Stimulated activated CD4-positive, alpha-beta T cell treated with anti-CD3 and anti-CD28 coated beads, Interleukin-2, amount 100 ng/mL, for 4 hours (primary cell): Measurements from ENCODE around the gene CYP26B1.

Source experiments
- DNase-seq: peaks from one replicate; pipeline ENCODE4 v3.0.0-alpha.2; 2020; ENCODE audit warnings: low read depth

The CYP26B1 gene

GRCh38 chr2:72155151-72155550, 7.5 kb upstream of the CYP26B1 start:
- DNase-seq, result no peak

- DNase-seq, result no peak
Observed at GRCh38 chr2:72154386-72154975, 6.8 kb upstream of the CYP26B1 start.

DNA sequence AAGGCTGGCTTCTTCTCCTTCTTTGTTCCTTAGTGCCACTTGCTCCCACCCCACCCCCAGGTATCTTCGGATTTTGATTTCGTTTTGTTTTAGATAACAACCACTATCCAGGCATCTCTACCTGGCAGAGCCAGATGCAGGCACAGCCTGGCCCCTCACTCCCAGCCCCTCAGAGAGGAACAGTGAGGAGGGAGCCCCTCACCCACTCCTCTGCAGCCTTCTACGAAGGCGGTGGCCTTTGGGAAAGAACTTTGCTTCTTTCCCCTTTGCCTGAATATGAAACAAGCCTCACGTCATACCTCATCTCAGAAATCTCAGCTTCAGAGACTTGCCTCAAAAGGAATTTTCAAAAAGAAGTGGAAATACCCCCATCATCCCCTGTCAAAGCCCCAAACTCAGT, 6.3 kb upstream of the CYP26B1 start:
- no peak for DNase-seq

DNA sequence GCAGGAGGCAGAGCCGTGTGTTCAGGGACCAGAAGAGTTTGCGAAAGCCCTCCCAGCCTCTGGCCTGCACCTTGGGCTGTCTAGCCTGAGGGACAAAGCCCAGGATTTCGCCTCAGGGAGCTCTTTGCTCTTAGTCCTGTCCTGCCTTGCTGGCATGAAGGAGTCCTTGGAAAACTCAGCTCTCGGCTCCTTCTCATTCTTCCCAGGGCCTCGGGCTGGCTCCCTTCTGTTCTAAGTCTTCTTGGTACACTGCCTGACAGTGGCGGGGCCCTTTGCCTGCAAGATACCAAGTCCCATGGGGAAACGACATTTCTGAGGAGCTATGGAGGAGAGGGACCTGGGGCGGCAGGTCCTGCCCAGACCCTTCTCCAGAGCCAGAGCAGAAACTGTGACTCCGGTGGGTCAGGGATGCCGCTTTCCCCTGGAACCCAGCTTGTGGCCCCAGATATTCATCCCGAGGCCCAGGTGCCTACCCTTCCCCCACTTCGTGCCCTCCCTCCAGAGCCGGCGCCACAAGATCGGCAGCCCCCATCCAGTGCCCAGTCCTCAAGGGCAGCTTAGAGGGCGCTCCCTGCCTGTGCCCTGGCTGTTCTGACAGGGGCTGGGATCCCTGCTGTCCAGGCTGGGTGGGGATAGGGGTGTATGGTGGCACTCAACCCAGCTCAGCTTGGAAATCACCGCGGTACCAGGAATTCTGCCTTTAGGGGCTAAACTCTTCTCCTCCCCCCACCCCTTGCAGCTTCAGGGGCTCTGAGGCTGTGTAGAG, 5.5 kb upstream of the CYP26B1 start:
- no peak for DNase-seq

DNA sequence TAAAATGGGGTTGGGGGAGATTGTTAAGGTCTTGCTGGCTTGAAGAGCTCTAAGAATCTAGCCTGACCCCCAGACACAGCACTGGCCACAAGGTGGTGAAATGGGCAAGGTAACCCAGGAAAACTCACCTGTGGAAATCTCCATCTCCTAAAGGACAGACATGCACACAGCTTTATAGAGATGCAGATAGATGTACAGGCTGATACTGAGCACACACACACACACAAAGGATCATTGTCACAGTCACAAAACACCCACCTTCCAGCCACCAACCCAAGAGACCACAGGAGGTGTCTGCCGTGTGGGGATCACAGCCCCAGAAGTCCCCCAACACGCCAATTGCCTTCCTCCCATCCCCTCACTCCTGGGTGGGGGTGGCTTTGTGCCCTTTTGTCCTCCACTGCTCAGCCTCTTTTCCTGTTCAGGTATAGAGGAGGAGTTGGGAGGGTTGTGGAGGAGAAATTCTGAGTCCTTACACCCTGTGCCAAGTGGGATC, 3.2 kb upstream of the CYP26B1 start:
- no peak for DNase-seq

GRCh38 chr2:72150157-72150860, 2.6 kb upstream of the CYP26B1 start:
- DNase-seq, result peak; percentile 39

- no peak for DNase-seq
Observed at GRCh38 chr2:72149556-72150156, 2.0 kb upstream of the CYP26B1 start.

- peak; percentile 19 for DNase-seq
Observed at GRCh38 chr2:72148837-72149555, 1.3 kb upstream of the CYP26B1 start.

GRCh38 chr2:72148003-72148836, 558 bp upstream of the CYP26B1 start:
- no peak for DNase-seq

GRCh38 chr2:72146347-72147302, 1.0 kb downstream of the CYP26B1 start:
- DNase-seq, result no peak

DNA sequence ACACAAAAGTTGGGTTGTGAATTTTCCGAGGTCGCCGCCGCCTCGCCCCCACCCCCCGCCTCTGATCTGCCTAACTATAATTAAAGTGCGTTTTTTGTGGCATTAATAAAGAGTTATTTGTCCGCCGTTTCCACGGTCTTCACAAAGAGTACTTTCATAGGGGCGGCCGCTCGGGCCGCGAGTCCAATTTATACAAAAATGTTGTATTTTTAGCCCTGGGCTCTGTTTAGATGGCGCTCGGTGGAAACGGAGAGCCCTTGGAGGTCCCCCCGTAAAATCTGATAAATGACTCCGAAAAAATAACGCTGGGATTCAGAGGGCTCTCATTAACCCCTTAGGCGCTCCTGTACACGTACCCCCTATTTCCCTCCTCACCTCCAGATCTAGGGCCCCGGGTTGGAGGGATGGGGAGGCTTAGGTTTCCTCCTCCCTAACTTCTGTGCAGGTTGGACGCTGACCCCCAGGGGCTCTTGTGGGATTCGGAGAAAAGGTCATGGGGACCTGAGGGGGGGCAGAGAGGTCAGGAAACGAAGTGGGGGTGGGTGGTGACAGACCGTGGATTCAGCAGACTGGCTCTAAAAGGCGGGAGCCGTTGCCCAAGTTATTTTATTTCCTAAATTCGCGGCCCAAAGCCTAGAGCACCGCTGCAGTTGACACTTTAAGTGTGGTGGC, 1.9 kb downstream of the CYP26B1 start:
- DNase-seq, result no peak

- no peak for DNase-seq
Observed at GRCh38 chr2:72145289-72145657, 2.4 kb downstream of the CYP26B1 start.

- DNase-seq, result no peak
Observed at GRCh38 chr2:72144632-72145288, 2.9 kb downstream of the CYP26B1 start.

- no peak for DNase-seq
Observed at GRCh38 chr2:72144274-72144631, 3.4 kb downstream of the CYP26B1 start.

- no peak for DNase-seq
Observed at GRCh38 chr2:72143441-72144273, 4.0 kb downstream of the CYP26B1 start.

- DNase-seq, result no peak
Observed at GRCh38 chr2:72142570-72143440, 4.9 kb downstream of the CYP26B1 start.

GRCh38 chr2:72141881-72142451, 5.7 kb downstream of the CYP26B1 start:
- DNase-seq, result no peak
